Cortex of kidney (tissue), 1 donor: ENCODE measurements around the gene WDFY1.

ENCODE experiments used
- DNase-seq: peaks from one replicate; lab custom pipeline; 2025; lab: John Stamatoyannopoulos, UW

Gene WDFY1

DNA sequence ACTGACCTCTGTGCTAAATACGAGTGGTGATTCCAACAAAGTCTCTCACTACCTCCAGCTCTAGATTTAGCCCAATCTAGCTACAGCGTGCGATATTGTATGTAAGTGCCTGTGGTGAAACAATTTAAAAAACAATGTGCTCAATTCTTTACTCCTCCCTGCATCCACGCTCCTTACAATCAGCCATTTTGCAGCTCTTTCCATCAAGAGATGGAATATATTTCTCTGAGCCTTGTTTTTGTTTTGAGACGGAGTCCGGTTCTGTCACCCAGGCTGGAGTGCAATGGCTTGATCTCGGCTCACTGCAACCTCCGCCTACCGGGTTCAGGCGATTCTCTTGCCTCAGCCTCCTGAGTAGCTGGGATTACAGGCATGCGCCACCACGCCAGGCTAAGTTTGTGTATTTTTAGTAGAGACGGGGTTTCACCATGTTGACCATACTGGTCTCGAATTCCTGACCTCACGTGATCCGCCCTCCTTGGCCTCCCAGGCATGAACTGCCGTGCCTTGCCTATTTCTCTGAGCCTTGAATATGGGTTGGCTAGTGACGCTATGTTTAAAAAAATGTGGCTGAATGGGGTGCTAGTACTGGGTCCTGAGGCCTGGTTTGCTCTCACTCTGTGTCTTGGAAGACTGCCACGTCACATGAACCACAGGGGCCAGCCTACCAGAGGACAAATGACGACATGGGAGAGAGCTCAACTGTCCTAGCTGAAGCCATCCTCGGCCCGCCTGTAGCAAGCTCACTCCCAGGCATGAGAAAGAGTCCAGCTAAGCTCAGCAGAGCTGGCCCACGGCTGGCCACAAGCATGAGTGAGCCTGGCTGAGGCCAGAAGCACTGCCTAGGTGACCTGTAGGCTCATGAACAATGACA is 14.8 kb downstream of the WDFY1 start:
- no peak for DNase-seq

DNA sequence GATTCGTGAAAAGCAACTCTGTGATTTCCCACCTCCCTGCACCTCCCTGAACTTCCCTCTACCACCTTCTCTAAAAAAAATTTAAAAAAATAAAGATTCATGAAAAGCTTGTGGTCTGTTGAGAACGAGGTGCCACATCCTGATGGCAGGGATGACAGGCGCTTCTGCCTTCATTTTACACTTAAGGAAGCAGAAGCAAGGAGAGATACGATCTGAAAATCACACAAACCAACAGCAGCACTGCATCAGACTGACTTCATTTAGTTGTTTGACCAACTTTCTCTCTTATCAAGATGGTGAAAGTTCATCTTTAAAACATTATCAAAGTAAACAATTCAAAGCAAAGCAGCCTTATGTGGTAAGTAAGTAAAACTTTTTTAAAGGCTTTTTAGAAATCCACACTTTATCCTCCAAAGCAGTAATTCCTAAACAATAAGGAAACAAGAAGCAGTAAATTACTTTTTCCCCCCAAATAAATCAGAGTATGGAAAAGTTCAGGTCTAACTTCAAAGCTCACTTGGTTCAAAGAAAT is 15.5 kb downstream of the WDFY1 start:
- no peak for DNase-seq

- no peak for DNase-seq
Measured at GRCh38 chr2:223928113-223929006, 16.8 kb downstream of the WDFY1 start.

DNA sequence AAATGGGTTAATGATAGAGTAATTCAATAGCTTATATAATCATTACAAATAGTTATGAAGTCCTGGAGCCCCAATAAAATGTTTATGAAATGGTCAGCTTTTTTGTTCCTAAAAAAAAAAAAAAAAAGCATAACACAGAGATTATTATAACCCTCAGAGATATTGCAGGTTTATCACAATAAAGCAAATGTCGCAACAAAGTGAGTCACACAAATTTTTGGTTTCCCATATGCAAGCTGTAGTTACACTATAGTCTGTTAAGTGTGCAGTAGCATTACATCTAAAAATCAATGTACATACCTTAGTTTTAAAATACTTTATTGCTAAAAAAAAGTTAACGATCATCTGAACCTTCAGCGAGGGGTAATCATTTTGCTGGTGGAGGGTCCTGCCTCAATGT is 20.0 kb downstream of the WDFY1 start:
- no peak for DNase-seq

- DNase-seq: no peak
Measured at GRCh38 chr2:223923976-223924375, 21.2 kb downstream of the WDFY1 start.

- no peak for DNase-seq
Measured at GRCh38 chr2:223922308-223922707, 22.8 kb downstream of the WDFY1 start.

GRCh38 chr2:223921204-223921603 is 23.9 kb downstream of the WDFY1 start:
- no peak for DNase-seq

DNA sequence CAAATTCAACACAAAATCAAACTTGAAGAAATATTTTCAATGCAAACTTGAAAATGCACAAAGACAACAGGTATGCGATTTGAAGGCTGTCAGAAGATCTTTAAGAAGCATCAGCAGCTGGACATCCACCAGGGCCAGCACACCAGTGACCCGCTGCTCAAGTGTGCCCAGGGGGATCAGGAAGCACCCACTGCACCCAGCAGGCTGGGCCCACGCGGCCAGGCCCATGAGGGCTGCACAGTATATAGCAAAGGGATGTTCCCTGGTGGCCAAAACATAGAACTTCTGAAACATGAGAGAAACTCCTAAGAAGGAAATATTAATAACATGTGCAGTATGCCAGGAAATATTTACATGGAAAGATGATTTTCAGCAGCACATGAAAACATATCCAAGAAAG is 25.0 kb downstream of the WDFY1 start:
- no peak for DNase-seq

GRCh38 chr2:223918671-223919134 is 26.4 kb downstream of the WDFY1 start:
- no peak for DNase-seq

GRCh38 chr2:223916181-223916920 is 28.8 kb downstream of the WDFY1 start:
- no peak for DNase-seq

GRCh38 chr2:223915071-223915470 is 30.1 kb downstream of the WDFY1 start:
- no peak for DNase-seq

DNA sequence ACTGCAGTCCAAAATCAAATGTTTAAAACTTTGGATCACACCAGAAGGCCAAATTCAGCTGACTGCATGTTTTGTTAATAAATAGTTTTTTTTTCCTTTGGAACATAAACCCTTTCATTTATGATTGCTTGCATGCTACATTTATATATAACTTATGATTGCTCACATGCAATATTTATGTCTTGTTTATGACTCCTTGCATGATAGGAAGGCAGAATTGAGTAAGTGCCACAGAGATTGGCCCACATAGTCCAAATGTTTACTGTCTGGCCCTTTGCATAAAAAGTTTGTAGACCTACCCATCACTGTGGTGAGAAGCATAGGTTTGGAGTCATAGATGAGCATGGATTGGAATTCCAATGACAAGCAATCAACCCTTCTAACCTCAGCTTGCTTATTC is 30.8 kb downstream of the WDFY1 start:
- no peak for DNase-seq

GRCh38 chr2:223909001-223909741 is 36.0 kb downstream of the WDFY1 start:
- DNase-seq: no peak

- no peak for DNase-seq
Measured at GRCh38 chr2:223908304-223908998, 36.7 kb downstream of the WDFY1 start.

DNA sequence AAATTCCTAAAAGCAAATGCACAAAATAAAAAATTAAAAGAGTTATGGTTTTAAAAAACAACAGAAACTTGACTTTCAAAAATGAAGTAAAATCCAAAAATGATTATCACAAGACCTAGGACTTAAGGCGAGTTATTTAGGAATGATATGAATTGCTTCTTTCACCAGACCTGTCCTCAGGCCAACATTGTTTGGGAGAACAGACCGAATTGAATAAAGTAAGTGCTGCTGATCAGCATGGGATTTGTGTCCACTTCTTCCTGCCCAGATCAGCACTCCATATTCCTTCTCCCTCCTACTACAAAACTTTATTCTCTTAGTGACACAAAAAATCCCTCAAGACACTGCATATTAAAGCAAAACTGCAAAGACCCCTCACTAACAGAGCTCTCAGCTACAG is 39.1 kb downstream of the WDFY1 start:
- no peak for DNase-seq

DNA sequence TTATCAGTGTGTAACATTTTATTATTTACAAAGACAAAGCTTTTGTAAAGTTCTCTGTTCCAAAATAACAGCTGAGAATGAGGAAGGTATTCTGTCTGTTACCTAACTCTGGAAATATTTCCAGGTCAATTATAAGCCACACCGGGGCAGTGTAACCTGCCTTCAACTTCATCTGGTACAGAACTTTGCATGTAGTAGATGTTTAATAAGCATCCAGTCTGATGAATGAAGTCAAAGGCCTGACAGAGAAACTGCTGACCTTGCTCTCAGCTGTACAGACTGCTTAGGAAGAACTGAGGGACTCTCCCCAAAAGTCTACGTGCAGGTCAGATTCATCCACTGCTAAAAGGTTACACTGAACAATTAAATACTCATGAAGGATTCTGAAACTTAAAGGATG is 43.3 kb downstream of the WDFY1 start:
- DNase-seq: no peak

DNA sequence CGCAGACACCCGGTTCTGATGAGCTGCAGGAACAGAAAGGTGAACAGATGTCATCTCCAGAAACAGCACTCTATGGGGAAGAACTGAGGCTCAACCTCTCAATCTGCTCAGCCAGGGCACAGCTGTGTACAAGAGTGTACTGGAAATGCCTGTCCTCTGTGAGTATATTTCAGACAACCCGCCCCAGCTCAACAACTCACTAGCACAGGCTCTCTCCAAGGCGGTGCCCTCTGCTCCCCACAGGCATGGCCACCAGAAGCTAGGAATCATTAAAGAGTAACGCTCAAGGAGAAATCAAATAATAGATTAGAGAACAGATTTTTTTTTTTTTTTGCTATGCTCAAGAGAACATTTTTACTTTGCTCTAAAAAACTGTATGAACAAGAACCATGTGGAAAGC is 43.8 kb downstream of the WDFY1 start:
- no peak for DNase-seq

DNA sequence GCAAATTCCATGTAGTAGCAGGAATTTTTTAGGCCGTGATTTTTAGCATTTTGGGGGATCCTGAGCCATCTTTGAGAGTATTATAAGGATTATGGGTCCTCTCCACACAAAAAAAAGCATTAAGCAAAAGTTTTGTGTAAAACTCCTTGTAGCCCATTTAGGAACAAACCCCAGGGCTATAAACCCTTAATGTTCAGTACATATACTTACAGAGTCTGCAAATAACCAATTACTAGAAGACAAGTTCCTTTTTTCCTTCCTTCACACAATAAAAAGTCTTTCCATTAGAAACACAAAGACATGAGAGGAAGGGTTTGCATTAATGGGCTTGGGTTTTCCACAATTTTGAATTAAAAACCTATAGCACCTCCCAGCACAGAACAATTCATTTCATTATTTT is 44.6 kb downstream of the WDFY1 start:
- no peak for DNase-seq

- no peak for DNase-seq
Measured at GRCh38 chr2:223900066-223900465, 45.1 kb downstream of the WDFY1 start.

DNA sequence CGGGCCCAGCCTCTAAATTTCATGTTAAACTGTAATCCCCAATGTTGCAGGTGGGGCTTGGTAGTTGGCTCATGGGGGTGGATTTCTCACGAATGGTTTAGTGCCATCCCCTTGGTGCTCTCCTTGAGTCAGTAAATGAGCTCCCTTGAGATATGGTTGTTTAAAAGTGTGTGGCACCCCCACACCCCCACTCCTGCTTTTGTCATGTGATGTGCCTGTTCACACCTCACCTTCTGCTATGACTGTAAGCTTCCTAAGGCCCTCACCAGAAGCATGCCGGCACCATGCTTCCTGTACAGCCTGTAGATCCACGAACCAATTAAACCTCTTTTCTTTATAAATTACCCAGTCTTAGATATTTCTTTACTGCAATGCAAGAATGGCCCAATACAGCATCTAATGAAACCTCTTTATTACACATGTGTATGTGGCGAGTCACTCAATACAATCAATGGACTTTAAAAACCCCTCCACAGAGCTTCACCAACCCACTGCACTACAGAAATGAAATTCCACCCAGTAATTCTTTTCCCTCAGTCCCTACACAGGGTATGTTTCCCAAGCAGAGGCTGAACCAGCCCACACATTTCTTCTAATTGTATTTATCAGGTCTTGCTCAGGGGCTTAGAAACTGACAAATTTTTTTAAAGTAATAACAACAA is 47.3 kb downstream of the WDFY1 start:
- no peak for DNase-seq
